ENCODE measurements around the gene TMCC2. TPM values are rescaled to one million over a fixed set of nuclear protein-coding genes. Genes with fewer than 3 reads are reported as not detected.

Gene TMCC2
- total and polyA plus RNA-seq, 12 donors = 0.62 to 2.6 (median 1.8) TPM

- no peak for TF ChIP-seq CTCF (IDR thresholded peaks at IDR 0.05)
- ATAC-seq (no peak), DNase-seq (no peak)
- H3K27ac ChIP-seq = peak overlapping the region in 4 of 10 donors; percentile 46 to 96 (median 88)
- no peaks in the 10 kb centered on the region for H3K27me3 ChIP-seq
- no peaks in the 10 kb centered on the region for H3K9me3 ChIP-seq
- intact Hi-C loops (cut with DNase I) = no loop called here
- 89 to 92% methylated on average over 5 of the region's 5 CpGs for WGBS, 2 donors
- H3K4me3 ChIP-seq = no peak overlapping the region
- peaks cover 0 to 17% (median 0%) of the 10 kb centered on the region in 9 donors for H3K36me3 ChIP-seq
- H3K4me1 ChIP-seq = peaks cover 19 to 92% (median 57%) of the 10 kb centered on the region in 9 donors
These were observed 87.4 kb downstream of the TMCC2 start for GRCh38 chr1:205315008-205315618.

DNA sequence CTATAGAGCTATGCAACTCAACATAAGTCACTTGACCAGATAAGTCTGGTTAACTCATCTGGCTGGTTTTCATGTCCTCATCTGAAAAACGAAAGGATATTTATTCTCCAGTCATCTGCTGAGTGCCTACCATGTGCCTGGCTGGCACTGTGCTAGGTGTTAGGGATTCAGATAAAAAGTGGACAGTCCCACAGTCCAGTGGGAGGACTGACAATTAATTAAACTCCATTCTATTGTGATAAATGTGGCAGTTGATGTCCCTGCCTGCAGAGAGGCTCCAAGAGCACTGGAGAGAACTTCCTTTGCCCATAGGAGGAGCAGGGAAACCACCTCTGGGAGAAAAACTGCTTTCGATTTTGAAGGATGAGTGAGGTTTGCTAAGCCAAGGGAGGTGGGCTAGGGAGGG is 88.4 kb downstream of the TMCC2 start:
- Histone ChIP-seq H3K4me1 (peaks cover 19 to 96% (median 65%) of the 10 kb centered on the region in 9 donors), H3K36me3 (peaks cover 0 to 7% (median 0%) of the 10 kb centered on the region in 9 donors), H3K27me3 (no peaks in the 10 kb centered on the region), H3K9me3 (no peaks in the 10 kb centered on the region), H3K27ac (peak overlapping the region in 4 of 10 donors; percentile 9 to 60 (median 44)), H3K4me3 (no peak overlapping the region)
- ATAC-seq = peak in 3 of 8 donors; percentile 5 to 25 (median 15)
- no peak for DNase-seq
- WGBS, 2 donors = 34 to 40% methylated on average over 2 of the region's 2 CpGs
- no peak for TF ChIP-seq CTCF (IDR thresholded peaks at IDR 0.05)
- intact Hi-C loops (cut with DNase I) = no loop called here

DNA sequence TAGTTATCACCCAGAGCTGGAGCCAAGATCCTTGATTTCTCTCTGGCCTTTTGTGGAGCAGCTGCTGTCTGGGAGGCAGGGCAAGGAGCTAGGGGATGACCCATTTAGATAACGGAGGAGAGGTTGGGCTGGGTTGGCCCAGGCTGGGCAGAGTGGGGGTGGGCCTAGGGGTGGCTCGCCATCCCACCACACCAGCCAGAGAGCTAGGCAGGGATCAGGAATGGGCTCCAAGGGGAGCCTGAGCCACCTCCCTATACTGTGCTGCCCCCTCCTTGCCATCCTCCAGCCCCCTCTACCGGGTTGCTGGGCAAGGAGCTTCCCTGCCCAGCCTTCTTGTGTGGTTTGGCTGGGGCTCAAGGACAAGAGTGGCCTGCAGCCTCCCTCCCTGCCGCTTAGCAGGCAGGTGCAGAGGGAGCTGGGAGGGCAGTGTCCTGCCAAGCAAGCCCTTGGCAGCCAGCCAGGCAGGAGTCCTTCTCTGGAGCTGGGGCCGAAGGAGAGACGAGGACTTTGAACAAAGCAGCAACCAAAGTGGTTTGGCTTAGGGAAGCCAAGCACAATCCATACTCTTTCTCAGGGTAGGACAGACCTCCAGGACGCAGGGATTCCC is 89.7 kb downstream of the TMCC2 start:
- Histone ChIP-seq H3K4me1 (peaks cover 19 to 95% (median 66%) of the 10 kb centered on the region in 9 donors), H3K36me3 (no peaks in the 10 kb centered on the region), H3K9me3 (no peaks in the 10 kb centered on the region), H3K4me3 (no peak overlapping the region), H3K27ac (peak overlapping the region in 3 of 10 donors; percentile 3 to 51 (median 18)), H3K27me3 (no peaks in the 10 kb centered on the region)
- peak in 6 of 8 donors; percentile 31 to 78 (median 52) for ATAC-seq
- peak; percentile 53 to 81 for DNase-seq
- WGBS, 2 donors = 29 to 30% methylated on average over 7 of the region's 7 CpGs
- intact Hi-C loops (cut with DNase I) = no loop called here
- TF ChIP-seq CTCF (IDR thresholded peaks at IDR 0.05) = no peak

DNA sequence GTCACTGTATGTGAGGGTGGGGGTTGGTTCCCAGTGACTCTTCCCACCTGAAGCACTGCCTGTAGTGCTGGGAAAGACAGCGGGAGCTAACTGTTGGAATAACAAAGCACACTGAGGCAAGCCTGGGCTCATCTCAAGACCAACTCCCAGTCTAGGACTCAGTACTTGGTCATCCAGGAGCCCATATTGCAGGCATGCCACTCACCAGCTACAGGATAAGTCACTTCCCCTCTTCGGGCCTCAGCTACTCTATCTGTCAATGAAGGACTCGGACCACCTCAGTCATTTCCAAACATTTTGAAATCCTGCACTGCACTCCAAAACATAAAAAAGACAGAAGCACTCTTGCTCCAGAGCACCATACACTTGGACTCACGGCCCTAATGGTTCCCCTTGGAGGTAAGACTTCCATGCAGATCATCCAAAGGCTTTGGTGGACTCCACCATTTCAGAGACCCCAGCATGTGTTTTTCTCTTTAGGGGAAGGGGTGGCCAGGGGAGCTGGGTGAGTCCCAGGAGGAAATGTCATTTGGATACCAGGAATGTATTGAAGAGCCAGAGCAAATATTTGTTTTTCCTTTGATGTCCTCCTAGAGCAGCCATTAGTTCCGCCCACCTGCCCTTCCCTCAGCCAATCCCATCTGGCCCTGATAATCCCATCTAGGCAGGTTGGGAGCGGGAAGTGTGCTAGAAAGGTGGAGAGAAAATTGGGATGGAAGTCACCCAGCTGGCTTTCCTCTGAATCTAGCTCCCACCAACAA is 90.7 kb downstream of the TMCC2 start:
- H3K27ac ChIP-seq = peak overlapping the region in 1 of 10 donors; percentile 97
- H3K36me3 ChIP-seq = no peaks in the 10 kb centered on the region
- DNase-seq (no peak), ATAC-seq (no peak)
- WGBS, 2 donors = 92 to 94% methylated on average over 6 of the region's 6 CpGs
- H3K4me1 ChIP-seq = peaks cover 19 to 85% (median 61%) of the 10 kb centered on the region in 9 donors
- H3K4me3 ChIP-seq = peak overlapping the region in 1 of 10 donors; percentile 98
- H3K9me3 ChIP-seq = no peaks in the 10 kb centered on the region
- H3K27me3 ChIP-seq = no peaks in the 10 kb centered on the region
- no peak for TF ChIP-seq CTCF (IDR thresholded peaks at IDR 0.05)
- intact Hi-C loops (cut with DNase I) = no loop called here

Data from heart right ventricle (tissue), 16 donors.